22Rv1 (cell line): ENCODE data around the gene CRB1.

ENCODE experiments used
- H3K27ac ChIP-seq: fragments of 450-650 bp; 2 replicates; pipeline ENCODE4 v1.5.1; 2017
- ZFX ChIP-seq: fragments of 450-650 bp; IDR thresholded peaks from 2 replicates; pipeline ENCODE4 v1.6.1; 2017; ENCODE audit warnings: antibody characterized with exemption, borderline replicate concordance
- TF ChIP-seq, protein P1 (sequence below): fragments of 450-650 bp; IDR thresholded peaks from 2 replicates; pipeline ENCODE4 v1.5.1; 2017; ENCODE audit warnings: mild to moderate bottlenecking

CRB1 gene

GRCh38 chr1:197521118-197521739, 253.2 kb downstream of the CRB1 start:
- H3K27ac ChIP-seq: no peak overlapping the region
- no peak for TF ChIP-seq ZFX
- TF ChIP-seq, protein P1, sequence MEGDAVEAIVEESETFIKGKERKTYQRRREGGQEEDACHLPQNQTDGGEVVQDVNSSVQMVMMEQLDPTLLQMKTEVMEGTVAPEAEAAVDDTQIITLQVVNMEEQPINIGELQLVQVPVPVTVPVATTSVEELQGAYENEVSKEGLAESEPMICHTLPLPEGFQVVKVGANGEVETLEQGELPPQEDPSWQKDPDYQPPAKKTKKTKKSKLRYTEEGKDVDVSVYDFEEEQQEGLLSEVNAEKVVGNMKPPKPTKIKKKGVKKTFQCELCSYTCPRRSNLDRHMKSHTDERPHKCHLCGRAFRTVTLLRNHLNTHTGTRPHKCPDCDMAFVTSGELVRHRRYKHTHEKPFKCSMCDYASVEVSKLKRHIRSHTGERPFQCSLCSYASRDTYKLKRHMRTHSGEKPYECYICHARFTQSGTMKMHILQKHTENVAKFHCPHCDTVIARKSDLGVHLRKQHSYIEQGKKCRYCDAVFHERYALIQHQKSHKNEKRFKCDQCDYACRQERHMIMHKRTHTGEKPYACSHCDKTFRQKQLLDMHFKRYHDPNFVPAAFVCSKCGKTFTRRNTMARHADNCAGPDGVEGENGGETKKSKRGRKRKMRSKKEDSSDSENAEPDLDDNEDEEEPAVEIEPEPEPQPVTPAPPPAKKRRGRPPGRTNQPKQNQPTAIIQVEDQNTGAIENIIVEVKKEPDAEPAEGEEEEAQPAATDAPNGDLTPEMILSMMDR: peak; percentile 92

- TF ChIP-seq, protein P1: peak; percentile 90
- TF ChIP-seq ZFX: no peak
- no peak overlapping the region for H3K27ac ChIP-seq
Observed at GRCh38 chr1:197526736-197527371, 258.8 kb downstream of the CRB1 start.
